Measurements from ENCODE around the gene DET1.
"Not testable (repeated sequence)": the region's sequence is repeated elsewhere in the genome, so short reads cannot be mapped to it uniquely, and the experiment has no call there.

Gene DET1

GRCh38 chr15:88546248-88547129 lies at the start of gene DET1:
Gene DET1 (minus strand): TSS chr15:88546681. CDS start chr15:88531705, 14,976 bp downstream.
- peak; percentile 96 for DNase-seq

- DNase-seq = no peak
Measured at GRCh38 chr15:88591384-88591783, 44.9 kb upstream of the DET1 start.

GRCh38 chr15:88590759-88591158 lies 44.3 kb upstream of the DET1 start:
- DNase-seq = no peak

- DNase-seq = no peak
Measured at GRCh38 chr15:88586401-88587162, 40.1 kb upstream of the DET1 start.

- no peak for DNase-seq
Measured at GRCh38 chr15:88580532-88580931, 34.1 kb upstream of the DET1 start.

- DNase-seq = no peak
Measured at GRCh38 chr15:88579322-88579721, 32.8 kb upstream of the DET1 start.

GRCh38 chr15:88574655-88575054 lies 28.2 kb upstream of the DET1 start:
- no peak for DNase-seq

- no peak for DNase-seq
Measured at GRCh38 chr15:88574077-88574476, 27.6 kb upstream of the DET1 start.

- DNase-seq = no peak
Measured at GRCh38 chr15:88571852-88572259, 25.4 kb upstream of the DET1 start.

GRCh38 chr15:88571153-88571851 lies 24.8 kb upstream of the DET1 start:
- no peak for DNase-seq

- no peak for DNase-seq
Measured at GRCh38 chr15:88568589-88568988, 22.1 kb upstream of the DET1 start.

GRCh38 chr15:88564741-88565140 lies 18.3 kb upstream of the DET1 start:
- no peak for DNase-seq

GRCh38 chr15:88563638-88564037 lies 17.2 kb upstream of the DET1 start:
- DNase-seq = peak; percentile 85

- not testable (repeated sequence) for DNase-seq
Measured at GRCh38 chr15:88559565-88559964, 13.1 kb upstream of the DET1 start.

GRCh38 chr15:88558026-88558425 lies 11.5 kb upstream of the DET1 start:
- not testable (repeated sequence) for DNase-seq

- not testable (repeated sequence) for DNase-seq
Measured at GRCh38 chr15:88548009-88548408, 1.5 kb upstream of the DET1 start.

GRCh38 chr15:88545578-88546247 lies 768 bp downstream of the DET1 start:
- not testable (repeated sequence) for DNase-seq

- peak; percentile 18 for DNase-seq
Measured at GRCh38 chr15:88543065-88543776, 3.3 kb downstream of the DET1 start.

GRCh38 chr15:88542342-88542733 lies 4.1 kb downstream of the DET1 start:
- DNase-seq = no peak

GRCh38 chr15:88541709-88542341 lies 4.7 kb downstream of the DET1 start:
- no peak for DNase-seq

- not testable (repeated sequence) for DNase-seq
Measured at GRCh38 chr15:88541111-88541510, 5.4 kb downstream of the DET1 start.

GRCh38 chr15:88540350-88540749 lies 6.1 kb downstream of the DET1 start:
- DNase-seq = not testable (repeated sequence)
